NOMO-1 treated with dmso at 0.1 percent for 144 hours (cell line): ENCODE measurements around the gene NRXN2.

ENCODE experiments used
- DNase-seq: peaks from one replicate; lab custom pipeline; 2025; ENCODE audit not compliant: unreplicated experiment; lab: John Stamatoyannopoulos, UW

The NRXN2 gene

DNA sequence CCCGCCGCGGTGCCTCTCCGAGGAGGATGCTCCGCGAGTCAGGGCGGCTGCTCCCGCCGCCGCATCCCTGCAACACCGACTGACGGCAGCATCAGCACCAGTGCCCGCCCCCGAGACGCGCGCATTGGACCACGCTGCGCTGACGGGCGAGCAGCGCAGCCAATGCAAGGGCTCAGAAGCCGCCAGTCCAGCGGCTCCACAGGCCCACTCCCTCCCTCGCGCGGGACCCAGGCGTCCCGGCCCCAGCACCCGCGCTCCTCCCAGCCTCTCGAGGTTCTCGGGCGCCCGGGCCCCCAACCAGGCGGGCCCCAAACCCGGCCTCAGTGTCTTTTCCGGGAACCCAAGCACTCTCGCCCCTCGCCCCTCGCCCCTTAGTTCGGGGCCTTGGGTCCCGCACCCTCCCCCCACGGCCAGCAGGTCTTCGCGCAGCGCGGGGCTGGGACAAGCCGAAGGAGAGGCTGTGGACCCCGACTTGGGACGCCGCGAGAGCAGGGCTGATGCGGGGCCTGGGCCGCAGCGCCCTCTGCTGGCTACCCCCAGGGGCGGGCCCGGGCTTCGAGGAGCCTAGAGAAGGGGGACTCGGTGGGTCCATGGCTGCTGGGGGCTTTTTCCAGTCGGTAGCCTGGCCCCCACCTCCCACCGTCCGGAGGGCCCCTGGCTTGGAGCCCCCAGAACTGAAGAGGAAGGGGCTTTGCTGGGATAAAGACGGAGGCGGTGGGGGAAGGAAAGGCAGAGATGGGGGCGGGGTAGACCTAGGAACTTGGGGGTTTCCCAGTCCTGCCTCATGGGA is at the start of gene NRXN2:
Gene NRXN2, minus strand, starts transcription at position 81 of the 790 bp plus-strand sequence. CDS start 9,498 bp downstream, outside the sequence.
- peak; percentile 54 for DNase-seq

DNA sequence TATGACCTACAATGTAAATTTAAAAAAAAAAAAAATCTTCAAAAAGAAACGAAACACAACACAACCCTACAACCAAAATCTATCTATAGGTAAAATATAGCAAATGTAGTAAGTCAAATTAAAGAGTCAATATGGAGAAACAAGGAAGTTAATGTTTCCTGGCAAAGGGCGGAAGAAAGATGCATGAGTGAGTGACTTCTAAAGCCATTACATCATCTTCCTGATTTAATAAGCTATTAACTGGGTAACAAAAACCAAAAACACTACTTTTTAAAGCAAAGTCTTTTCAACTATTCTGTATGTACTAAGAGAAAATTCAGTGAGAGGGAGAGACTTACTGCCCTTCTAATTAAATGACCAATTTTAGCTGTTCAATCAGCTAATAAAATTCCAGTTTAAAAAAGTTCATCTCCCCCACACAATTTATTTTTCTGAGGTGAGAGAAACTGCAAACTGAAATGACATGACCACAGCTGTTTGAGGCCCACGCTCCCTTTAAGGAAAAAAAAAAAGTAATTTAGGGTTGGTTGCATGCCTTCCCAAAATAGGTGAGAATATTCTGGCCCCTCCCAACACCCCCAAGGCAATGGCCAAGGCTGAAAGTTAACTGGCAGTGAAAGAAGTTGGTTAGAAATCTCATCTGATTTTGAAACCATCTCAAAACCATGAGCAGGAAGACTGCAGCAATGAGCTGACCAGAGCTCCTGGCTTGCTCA is 49.5 kb upstream of the NRXN2 start:
- no peak for DNase-seq

DNA sequence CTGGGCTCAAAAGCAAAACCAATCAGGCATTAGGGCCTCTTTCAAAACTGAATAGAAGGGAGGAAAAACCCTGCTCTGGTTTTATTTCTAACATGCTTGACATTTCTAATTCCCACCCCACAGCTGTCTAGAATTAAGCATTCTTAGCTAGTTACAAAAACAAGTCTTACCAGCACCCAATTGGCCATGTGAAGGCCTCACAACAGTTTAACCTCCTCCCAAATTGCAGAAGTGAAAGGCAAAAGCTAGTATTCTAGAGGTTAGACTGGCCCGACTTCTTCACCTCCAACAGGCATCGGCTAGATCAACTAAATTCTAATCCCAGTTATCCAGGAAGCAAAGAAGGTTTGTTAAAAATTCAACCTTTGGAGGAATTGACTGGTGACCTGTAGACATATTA is 48.9 kb upstream of the NRXN2 start:
- peak; percentile 57 for DNase-seq

DNA sequence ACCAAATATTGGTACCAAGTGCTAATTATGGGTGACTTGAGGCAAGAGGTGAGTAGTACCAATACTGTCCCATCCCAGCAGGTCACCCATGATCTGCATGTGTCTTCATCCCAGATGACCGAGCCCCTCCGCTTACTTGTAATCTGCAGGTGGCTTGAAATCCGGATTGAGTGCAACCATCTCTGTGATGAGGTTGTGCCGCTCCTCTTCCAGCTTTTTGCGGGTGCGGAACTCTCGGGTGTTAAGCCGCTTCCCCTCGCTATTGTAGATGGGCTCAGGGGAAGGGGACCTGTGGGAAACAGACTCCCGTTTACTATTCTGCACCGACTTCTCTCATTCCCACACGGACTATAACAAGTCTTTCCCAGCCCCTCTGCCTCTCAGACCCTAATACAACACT is 47.1 kb upstream of the NRXN2 start:
- DNase-seq = no peak

DNA sequence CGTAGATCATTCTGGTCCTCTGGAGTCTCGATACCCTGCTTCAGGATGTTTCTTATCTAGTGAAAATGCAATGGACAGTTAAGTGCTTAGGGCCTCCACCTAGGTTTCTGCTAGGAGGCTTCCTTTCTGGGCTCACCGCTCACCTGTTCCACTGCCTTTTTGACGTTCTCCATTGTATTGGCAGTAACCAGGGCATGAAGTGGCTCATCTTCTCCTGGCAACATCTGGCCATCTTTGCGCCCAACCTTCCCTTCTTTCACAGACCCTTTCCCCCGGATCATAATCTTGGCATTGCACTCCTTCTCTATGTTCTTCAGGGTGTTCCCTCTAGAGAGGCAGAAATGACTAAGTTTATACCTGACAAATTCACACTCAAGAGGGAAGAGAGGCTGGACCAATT is 46.3 kb upstream of the NRXN2 start:
- no peak for DNase-seq

DNA sequence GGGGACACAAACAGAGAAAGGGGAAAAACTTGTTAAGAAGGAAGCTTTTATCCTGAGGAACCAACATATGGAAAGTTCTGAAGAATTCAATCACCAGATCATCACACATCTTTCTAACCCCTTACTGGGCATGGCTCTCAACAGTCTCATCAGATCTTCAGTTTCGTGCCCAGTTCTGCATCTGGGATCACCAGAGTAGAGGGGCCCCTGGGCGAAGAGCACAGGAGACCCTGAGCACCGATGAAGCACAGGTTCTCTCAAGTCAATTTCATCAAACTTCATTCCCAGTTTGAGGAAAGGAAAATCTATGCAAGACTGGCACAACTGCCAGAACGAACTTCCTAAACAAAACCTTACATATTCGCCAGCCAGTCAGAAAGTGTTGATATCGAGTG is 45.3 kb upstream of the NRXN2 start:
- DNase-seq = no peak

DNA sequence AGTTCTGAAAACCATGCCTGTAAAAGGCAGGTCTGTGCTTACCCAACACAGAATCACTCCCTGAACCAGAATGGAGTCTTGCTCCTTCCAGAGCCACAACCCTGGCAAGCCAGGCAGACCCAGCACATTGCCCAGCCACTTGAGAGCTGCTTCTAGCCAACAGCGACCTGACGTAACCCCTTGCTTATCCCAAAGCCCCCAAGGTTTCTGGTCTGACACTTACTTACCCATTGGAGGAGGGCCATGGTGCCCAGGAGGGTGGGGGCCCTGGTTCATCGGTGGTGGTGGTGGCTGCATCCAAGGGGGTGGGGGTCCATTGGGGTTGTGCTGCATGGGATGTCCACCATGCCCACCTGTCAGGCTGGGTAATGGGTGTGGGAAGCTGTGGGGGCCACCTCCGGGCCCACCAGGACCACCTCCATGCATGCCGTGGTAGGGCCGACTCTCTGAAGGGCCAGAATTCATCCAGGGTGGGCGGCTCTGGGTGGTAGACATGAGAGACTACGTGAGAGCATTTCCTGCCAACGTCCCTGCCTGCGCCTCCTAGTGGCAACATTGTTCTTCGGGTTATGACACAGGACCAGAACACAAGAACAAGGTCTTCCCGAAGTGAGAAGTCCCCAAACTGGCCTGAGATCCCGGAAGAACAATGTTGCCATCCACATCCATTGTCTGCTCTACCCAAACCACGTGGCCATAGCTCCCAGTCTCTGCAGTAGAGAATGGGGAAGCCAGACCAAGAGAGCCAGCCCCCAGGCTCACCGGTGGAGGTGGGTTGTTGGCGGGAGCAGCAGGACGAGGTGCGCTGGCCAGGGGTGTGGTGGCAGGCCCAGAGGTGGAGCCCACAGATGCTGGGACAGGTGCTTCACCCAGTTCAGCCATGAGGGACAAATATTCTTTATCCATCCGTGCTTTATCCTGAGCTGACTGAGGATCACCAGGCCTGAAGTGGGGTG is 44.6 kb upstream of the NRXN2 start:
- DNase-seq = peak; percentile 21

DNA sequence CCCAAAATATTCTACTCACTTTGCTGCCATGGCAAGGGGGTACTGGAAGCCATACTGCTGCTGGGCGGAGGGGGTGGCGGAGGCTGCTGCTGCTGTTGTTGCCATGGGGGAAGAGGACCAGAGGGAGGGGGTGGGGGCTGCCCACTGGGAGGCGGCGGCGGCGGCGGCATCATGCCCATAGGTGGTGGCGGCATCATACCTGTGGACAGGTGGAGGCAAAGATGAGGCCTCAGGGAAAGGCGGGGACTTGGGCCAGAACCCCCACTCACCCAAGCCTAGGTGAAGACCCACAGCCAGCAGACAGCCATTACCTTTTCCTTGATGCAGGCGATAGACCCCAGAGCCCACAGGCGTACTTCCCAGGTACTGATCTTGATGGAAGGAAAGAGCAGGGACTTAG is 43.9 kb upstream of the NRXN2 start:
- no peak for DNase-seq

DNA sequence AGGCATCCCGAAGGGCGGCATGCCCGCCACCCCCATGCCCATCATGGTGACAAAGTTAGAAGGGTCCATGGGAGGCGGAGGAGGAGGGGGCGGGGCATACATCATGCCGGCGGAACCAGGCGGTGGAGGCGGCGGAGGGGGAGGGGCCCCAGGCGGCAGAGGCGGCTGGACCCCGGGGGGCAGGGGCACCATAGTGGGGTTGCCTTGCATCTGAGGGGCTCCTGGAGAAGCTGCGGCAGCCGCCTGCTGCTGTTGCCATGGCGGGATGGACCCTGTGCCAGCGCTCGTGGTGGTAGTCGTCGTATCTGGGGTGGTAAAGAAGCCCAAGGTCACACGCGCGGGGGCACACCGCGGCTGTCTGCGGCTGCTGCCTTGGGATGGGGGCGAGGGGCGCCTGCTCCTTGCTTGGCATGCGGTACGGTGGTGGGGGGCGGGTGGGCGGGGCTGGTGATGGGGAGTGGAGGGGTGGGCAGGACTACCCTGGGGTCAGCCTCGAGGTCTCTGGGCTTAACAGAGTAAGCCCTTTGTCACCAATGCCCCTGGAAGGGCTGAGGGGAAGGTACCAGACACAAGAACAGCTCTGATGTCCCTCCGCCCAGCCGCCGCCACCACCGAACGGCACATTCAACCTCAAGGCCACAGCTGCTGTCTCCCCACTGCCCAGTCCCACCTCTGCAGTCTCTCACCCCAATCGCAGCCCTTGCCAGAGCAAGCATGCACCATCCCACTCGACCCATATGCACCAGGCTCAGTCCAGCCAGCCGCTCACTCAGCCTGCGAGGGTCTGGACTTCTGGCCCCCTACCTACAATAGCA is 43.1 kb upstream of the NRXN2 start:
- no peak for DNase-seq

DNA sequence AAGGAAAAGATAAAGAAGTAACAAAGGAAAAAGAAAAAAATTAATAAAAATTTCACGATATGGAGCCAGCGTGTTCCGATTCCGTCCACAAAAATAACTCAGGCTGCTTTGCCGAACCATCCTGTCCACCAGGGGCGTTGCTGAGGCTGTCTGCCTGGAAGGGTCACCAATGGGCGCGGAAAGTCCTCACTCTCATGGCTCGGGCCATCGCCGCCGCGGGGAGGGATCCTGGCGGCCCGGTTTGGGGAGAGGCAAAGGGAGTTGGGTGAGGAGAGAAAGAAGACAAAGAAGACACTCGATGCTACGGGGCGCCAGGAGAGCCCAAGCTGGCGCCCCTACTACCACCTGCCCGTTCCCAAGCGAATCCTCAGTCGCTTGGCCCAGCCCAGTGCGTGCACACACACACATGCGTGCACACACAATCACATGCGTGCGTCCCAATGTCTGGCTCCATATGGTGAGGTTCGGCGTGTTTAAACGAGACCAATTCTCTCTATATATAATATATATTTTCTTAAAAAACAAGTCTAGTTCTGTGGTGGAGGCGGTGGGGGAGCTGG is 42.4 kb upstream of the NRXN2 start:
- DNase-seq = no peak

DNA sequence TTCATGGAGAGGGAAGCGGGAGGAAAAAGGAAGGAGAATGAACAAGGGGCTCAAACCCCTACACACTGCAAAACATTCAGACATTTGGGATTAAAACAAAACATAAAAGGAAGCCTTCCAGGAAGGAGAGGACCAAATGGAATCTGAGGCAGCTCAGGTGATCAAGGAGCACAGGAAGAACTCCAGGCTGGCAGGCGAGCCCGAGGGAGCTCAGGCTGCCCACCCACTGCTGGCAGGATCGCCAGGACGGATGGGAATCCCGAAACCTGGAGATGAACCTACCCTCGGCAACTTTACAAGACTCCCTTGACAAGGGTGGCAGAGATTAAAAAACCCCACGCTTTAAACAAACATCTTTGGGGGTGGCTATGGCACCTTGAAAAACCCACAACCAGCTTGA is 41.8 kb upstream of the NRXN2 start:
- no peak for DNase-seq

DNA sequence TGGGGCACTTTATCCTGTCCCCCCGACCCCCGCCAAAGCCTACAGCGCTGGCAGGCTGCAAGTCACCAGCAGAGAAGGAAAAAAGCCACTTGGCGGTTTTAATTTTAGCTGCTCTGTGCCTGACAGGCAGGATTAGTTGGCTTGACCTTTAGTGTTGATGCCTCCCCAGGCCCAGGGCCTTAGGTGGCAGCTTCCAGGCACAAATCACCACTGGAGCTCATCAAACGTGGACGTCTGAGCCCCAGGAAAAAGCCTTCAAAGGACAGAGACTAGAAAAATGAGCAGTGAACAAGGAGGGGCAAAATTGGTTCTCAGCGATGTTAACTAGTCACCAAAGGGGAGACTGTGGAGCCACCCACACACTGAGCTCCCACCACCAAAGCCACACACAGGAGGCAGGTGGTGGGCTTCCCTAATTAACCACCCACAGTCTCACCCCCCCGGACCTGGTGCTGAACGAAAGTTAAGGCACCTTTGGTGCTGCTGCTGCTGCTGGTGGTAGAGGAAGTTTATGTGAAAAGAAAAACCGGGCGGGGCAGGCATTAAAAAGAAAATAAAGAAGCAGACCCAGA is 41.1 kb upstream of the NRXN2 start:
- no peak for DNase-seq

DNA sequence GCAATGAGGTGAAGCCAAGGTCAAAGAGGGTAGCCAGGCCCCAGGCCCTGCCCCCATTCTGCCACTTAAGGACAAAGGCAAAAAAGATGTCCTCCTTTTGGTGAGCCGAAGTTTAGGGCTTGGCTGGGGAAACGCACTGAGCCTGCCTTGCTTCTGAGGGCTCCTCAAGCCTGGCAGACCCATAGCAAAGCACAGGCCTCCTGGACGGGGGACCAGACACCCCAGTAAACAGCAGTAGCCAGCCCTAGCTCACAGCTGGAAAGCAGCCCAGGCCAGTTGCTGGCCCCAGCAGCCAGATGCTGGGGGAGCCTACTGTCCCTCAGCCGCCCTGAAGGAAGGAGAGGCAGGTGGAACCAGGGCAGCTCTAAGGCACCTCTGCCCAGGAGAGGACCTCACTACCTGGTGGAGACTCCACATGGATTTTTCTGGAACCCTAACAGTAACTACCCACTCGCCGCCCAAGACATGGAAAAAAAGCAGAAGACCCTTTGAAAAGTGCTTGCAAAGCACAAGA is 40.6 kb upstream of the NRXN2 start:
- no peak for DNase-seq

DNA sequence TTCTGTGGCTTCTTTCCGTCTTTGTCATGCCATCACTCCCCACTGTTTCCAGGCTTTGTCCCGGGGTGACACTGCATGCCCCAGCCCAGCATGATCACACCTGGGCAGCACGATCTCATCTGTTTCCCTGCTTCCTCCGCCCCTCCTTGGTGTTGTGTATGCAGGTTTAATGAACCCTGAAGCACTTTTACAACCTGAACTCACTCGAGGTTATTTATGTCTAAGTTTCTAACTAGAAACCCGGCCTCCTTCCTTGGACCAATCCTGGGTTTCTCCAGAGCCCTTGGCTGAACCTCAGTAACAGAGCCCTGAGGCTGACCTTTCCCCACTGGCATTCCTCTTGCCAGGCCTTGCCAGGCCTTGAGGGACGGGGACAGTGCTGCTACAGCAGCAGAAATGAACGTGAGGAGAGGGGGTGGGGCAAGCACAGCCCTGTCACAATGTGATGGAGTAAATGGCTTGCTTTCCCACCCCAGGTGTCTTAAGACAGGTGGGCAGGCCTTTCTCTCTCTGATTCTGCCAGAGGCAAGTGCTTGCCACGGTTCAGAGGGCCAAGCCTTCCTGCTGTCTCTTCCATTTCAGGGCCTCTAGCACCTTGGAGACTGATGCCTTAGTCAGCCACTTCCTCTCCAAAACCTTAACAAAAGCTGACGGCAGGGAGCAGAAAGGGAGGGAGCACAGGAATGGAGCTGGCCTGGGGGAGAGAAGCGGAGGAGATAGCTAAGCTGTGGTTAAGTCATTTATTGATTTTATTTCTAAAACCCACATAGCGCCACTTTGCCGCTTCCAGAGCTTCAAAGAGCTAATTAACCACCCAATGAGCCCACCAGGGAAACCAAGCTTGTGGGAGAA is 39.9 kb upstream of the NRXN2 start:
- no peak for DNase-seq

DNA sequence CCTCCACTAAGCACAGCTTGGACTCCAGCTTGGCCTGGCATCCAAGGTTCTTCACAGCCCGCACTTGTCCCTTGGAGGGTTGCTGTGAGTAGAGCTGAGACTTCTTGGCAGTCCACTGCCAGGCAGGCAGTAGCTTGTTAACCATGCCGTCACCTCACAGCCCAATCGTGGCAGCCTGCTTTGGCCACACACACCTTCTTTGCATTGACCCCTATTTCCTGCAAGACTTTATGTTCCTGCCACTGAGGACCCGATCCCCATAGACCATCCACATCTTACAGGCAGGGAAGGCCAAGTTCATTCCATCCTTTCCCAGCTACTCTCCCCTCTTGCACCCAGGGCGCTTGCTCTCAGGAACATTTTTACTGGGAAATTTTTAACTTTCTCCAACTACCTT is 39.3 kb upstream of the NRXN2 start:
- no peak for DNase-seq

DNA sequence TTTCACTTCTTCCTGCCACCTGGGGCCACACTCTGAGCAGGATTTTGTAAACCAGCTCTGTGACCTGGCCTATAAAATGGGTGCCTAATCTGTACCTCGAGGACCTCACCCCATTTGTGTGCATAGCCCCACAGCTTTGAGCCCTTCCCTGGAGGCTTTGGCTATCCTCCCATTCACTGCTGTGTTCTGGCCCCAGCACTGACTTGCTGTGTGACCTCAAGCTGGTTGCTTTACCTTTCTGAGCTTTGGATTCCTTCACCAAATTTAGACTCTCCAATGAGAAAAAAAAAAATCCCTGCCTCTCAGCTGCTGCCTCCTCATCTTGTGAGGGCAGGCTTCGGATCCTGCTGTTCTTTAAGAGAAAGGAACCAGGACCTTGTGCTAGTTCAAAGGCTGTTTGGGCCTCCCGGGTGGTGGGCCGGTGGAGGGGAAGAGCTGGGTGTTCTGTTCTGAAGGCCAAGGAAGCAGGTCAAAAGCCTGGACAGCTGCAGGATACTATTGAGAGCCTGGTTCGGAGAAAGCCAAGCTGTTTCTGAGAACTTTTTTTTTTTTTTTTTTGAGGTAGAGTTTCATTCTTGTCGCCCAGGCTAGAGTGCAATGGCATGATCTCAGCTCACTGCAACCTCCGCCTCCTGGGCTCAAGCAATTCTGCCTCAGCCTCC is 37.9 kb upstream of the NRXN2 start:
- DNase-seq = no peak

DNA sequence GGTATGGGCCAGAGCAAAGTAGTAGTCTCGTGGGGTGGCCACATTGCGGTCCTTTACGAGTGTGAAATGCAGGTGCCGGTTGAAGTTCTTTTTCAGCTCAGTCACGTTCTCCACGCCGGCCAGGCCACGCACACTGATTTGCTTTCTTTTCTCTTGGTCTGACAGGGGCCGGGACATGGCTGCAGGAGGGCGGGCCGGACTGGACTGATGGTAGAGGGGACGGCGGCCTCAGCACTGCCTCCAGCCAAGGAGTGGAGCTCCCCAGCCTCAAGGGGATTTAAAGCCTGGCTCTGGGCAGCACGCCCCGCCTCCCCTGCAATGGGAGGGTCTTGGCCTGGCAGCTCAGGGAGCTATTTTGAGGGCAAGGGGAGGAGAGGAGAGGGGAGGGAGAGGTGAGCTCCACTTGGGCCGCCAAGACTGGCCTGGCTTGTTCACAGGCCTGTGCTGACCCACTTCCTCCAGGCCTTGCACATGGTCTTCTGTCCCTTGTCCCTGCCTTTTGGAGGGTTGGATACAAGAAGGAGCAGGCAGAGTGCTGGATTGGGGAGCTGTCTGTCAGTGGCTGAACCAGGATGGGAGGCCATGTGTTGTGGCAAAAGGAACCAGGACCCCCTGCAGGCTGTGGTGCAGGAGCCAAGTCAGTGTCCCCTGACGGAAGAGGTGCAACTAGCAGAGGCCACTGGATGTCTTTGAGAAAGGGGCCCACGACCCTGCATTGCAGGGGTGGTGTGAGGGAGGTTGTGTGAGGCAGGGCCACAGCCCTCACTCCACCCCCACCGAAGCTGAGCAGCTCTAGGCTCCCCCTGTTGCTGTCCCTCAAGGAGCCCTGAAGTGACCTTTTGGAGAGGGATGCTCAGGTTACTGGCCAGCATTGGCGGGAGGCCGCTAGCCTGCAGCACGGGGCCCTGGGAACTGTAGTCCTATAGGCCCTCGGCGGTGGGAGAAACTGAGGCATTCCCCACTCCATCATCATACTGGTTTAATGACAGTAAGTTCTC is 37.0 kb upstream of the NRXN2 start, which contains the start of gene PYGM:
Gene PYGM, minus strand, starts transcription at position 253 of the 998 bp plus-strand sequence. Its CDS starts 76 bp downstream, at position 177.
- no peak for DNase-seq
